Stimulated activated effector memory CD8-positive, alpha-beta T cell treated with anti-CD3 and anti-CD28 coated beads, Interleukin-12 subunit alpha, Interleukin-12 subunit beta, amount 100 ng/mL, for 72 hours (primary cell): ENCODE measurements around the gene RARS1.
A peak's percentile ranks its signal among the peaks of the same experiment; 100 is the strongest.

Experiments
- ATAC-seq: fragments of 150-1000 bp; cut with Tn5 transposase; 2 replicates; pipeline ENCODE4 v1.10.0; 2021
- DNase-seq, 2 donors: peaks; one replicate each; pipeline ENCODE4 v3.0.0; 2021 to 2022; ENCODE audit warnings: low spot score in 2 of 2
- H3K27ac Mint-ChIP-seq: one replicate; pipeline ENCODE4 v1.8.0; 2022; ENCODE audit warnings: mild to moderate bottlenecking, mixed read lengths
- H3K36me3 Mint-ChIP-seq: one replicate; pipeline ENCODE4 v1.8.0; 2022; ENCODE audit warnings: mild to moderate bottlenecking, mixed read lengths
- H3K4me1 Mint-ChIP-seq: one replicate; pipeline ENCODE4 v1.8.0; 2022; ENCODE audit warnings: mixed read lengths
- H3K4me3 Mint-ChIP-seq: one replicate; pipeline ENCODE4 v1.8.0; 2022; ENCODE audit warnings: mild to moderate bottlenecking, mixed read lengths
- H3K9me3 Mint-ChIP-seq: one replicate; pipeline ENCODE4 v1.8.0; 2022; ENCODE audit warnings: mixed read lengths

Gene RARS1

DNA sequence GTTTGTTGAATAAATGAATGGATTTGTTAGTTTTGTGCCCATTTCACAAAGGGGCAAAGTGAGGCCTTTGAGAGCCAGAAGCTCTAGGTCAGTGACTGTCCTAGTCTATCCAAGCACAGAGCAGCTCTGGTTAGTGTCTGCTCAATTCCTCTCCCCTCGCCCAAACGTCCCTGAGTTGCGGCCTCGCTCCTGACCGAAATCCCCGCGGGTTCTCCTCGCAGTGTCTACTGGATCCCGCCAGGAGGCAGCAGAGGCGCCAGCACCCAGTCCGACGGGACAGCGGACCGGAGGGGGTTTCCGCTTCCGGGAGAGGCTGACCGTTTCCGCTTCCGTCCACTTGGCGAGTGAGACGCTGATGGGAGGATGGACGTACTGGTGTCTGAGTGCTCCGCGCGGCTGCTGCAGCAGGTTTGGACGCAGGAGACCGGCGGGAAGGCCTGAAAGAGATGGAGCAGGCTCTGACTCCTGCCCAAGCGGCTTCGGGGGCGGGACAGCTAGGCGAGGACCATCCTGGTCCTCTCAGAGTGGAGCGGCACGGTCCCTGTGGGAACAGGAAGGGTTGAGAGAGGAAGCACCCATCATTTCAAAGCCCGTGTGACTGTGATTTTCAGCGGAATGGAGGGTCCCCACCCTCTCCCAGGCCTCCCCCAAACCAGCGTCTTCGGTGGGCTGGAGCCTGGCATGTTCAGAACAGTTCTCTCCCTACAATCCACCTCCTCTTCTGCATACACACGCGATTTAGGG lies at the start of gene RARS1:
RARS1 (plus strand) TSS at position 336 of the 744 bp plus-strand sequence; CDS start at position 364, 28 bp downstream.
- Mint-ChIP-seq H3K36me3 (peaks cover 52% of the 10 kb centered on the region), H3K27ac (peak within 1 kb of the TSS; percentile 96), H3K4me1 (peaks cover 42% of the 10 kb centered on the region), H3K9me3 (no peaks in the 10 kb centered on the region), H3K4me3 (peak within 1 kb of the TSS; percentile 100)
- DNase-seq (peak; percentile 74 to 93), ATAC-seq (peak; percentile 99)

DNA sequence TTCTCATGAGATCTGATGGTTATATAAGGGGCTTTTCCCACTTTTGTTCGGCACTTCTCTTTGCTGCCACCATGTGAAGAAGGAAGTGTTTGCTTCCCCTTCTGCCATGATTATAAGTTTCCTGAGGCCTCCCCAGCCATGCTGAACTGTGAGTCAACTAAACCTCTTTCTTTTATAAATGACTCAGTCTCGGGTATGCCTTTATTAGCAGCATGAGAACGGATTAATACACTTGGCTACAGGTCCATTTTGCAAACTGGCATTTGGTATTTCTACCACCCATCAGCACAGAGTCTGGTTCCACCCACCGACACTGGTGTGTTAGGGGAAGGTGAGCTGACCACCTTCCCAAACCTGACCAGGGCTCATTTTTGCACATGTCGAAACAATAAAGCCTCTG lies 47.9 kb upstream of the RARS1 start:
- no peaks in the 10 kb centered on the region for H3K9me3 Mint-ChIP-seq
- no peaks in the 10 kb centered on the region for H3K4me1 Mint-ChIP-seq
- ATAC-seq: no peak
- DNase-seq: no peak
- H3K4me3 Mint-ChIP-seq: no peak overlapping the region
- H3K27ac Mint-ChIP-seq: no peak overlapping the region
- H3K36me3 Mint-ChIP-seq: no peaks in the 10 kb centered on the region

DNA sequence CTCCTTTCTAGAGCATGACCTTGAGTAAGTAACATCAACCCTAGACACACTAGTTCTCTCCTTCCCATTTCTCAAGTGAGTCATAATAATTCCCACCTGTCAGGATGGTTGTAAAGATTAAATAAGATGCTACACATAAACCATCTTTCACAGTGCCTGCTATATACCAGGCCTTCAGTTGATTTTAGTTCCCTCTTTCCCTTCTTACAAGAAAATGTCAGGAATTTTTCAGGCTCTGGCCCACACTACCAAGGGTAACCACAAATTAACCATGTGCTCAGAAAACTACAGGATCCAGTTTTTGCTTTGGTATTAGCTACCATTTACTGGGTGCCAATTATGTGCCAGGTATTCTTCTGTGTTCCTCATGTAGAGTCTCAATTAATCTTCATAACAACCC lies 42.7 kb upstream of the RARS1 start:
- H3K36me3 Mint-ChIP-seq: no peaks in the 10 kb centered on the region
- no peak for DNase-seq
- no peaks in the 10 kb centered on the region for H3K9me3 Mint-ChIP-seq
- ATAC-seq: no peak
- no peak overlapping the region for H3K27ac Mint-ChIP-seq
- no peak overlapping the region for H3K4me3 Mint-ChIP-seq
- no peaks in the 10 kb centered on the region for H3K4me1 Mint-ChIP-seq

DNA sequence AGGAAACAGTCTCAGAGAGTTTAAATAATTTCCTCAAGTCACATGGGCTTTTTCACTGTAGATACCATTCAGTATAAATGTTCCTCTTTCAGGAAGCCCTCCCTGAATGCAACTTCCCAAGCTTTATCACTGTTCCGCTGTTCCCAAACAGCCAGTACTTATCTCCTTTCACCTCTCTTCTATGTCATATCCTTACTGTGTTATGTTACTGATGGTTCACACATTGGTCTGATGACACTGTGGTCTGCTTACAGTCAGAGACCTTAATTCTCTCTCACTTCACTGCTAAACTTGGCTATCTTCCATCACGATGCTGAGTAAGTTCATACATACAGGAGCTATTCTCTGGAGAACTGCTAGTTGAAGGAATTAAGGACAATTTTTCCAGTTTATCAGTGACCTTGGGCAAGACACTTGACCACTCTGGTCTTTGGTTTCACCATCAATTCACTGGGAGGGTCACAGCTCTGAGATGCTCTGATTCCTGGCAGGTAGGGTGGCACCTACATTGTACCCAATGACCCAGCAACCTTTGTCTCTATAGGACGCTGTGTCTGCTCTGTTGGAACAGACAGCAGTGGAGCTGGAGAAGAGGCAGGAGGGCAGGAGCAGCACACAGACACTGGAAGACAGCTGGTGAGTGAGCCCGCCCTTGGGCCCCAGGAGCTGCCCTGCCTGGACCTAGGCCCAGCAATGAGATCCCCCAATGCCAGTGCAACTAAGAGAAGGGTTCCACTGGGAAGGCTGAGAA lies 42.1 kb upstream of the RARS1 start:
- Mint-ChIP-seq H3K4me3 (no peak overlapping the region), H3K9me3 (no peaks in the 10 kb centered on the region), H3K36me3 (no peaks in the 10 kb centered on the region), H3K27ac (no peak overlapping the region), H3K4me1 (no peaks in the 10 kb centered on the region)
- ATAC-seq: no peak
- DNase-seq: no peak

DNA sequence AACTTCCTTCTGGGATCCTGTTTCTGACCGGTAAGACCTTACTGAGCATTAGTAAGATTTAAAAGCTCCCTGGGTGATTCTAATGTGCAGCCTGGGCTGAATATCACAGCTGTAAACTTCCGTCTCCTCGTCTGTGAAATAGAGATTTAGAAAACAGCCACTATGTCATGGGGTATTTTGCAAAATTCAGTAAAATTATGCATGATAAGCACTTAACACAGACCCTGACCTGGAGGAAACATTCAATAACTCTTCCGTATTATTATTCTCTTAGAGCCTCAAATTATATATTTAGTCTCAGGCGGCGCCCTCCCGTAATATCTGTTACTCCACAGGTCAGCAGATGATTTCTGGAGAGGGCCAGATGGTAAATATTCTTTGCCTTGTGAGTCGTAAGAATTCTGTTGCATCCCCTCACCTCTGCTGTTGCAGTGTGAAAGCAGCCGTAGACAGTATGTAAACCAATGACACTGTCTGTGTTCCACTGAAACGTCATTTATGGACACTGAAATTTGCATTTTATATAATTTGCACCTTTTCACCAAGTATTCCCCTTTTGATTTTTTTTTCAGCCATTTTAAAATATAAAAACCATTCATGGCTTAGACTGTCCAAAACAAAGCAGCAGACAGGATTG lies 39.2 kb upstream of the RARS1 start:
- Mint-ChIP-seq H3K27ac (no peak overlapping the region), H3K9me3 (no peaks in the 10 kb centered on the region), H3K4me1 (no peaks in the 10 kb centered on the region), H3K36me3 (no peaks in the 10 kb centered on the region), H3K4me3 (no peak overlapping the region)
- ATAC-seq (no peak), DNase-seq (no peak)

DNA sequence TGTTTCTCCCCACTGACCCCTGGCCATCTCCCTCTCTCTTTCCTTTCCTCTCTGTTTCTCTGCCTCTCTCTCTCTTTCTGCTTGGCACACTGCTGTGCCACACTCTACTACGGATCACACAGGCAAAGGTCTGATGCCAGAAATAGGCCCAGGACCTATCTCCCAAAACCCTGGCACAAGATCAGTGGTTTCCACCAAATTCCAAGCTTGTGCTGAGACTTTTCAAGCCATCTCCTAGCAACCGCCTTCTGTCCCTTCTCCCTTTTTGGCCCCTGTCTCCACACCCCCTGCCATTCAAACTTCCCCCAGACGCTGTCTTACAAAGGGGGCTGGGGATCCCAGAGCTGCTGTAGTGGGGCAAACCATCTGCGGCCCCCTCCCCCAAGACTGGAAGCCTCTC lies 38.5 kb upstream of the RARS1 start:
- no peak for ATAC-seq
- no peaks in the 10 kb centered on the region for H3K9me3 Mint-ChIP-seq
- no peak overlapping the region for H3K27ac Mint-ChIP-seq

DNA sequence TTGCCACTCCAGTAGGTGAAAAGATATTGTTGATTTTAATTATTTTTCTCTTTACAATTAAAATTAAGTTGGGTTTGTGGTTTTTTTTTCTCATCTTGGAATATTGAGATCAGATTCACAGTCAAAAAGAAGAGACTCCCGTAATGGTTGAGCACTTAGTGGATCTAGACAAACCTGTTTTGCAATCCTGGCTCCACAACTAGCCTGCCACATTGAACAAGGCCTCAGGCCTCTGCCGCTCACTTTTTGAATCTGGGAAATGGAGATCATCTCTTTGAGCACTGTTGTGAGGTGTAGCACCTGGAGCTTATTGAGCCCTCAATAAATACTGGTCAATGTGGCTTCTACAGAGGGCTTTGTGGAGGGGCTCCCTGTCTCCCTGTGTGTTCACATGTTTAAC lies 37.1 kb upstream of the RARS1 start:
- DNase-seq (no peak), ATAC-seq (no peak)
- H3K9me3 Mint-ChIP-seq: no peaks in the 10 kb centered on the region
- no peak overlapping the region for H3K4me3 Mint-ChIP-seq
- no peaks in the 10 kb centered on the region for H3K36me3 Mint-ChIP-seq
- H3K27ac Mint-ChIP-seq: no peak overlapping the region
- H3K4me1 Mint-ChIP-seq: no peaks in the 10 kb centered on the region

More for the DNA sequence above, 38.5 kb upstream of the RARS1 start:
- no peaks in the 10 kb centered on the region for H3K4me1 Mint-ChIP-seq
- no peaks in the 10 kb centered on the region for H3K36me3 Mint-ChIP-seq
- no peak overlapping the region for H3K4me3 Mint-ChIP-seq
- DNase-seq: no peak

DNA sequence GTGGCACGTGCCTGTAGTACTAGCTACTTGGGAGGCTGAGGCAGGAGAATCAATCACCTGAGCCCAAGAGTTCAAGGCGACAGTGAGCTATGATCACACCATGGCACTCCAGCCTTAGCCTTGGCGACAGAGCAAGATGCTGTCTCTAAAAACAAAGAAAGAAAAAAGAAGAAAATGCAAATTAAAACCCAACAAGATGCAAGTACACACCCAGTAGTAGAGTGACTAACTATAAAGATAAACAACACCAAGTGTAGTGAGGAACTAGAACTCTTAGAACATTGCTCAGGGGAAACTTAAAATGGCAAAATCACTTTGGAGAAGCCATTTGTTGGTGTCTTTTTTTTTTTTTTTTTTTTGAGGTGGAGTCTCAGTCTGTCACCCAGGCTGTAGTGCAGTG lies 34.7 kb upstream of the RARS1 start:
- H3K4me1 Mint-ChIP-seq: no peaks in the 10 kb centered on the region
- no peaks in the 10 kb centered on the region for H3K9me3 Mint-ChIP-seq
- no peaks in the 10 kb centered on the region for H3K36me3 Mint-ChIP-seq
- no peak for DNase-seq
- H3K27ac Mint-ChIP-seq: no peak overlapping the region
- no peak for ATAC-seq
- no peak overlapping the region for H3K4me3 Mint-ChIP-seq

DNA sequence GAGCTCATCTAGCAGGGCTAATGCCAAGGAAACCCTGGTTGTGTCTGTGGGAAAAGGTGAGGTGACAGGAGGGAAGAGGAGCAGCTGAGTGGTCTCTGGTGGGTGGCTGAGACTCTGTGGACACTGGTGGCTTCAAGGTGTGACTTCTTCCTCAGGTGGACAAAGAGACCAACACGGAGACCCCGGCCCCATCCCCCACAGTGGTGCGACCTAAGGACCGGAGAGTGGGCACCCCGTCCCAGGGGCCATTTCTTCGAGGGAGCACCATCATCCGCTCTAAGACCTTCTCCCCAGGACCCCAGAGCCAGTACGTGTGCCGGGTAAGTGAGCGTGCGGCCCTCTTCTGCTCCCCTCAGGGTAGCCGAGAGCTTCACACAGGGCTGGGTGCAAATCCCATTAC lies 31.1 kb upstream of the RARS1 start:
- H3K4me1 Mint-ChIP-seq: no peaks in the 10 kb centered on the region
- ATAC-seq (peak; percentile 22), DNase-seq (no peak)
- H3K27ac Mint-ChIP-seq: no peak overlapping the region
- H3K36me3 Mint-ChIP-seq: no peaks in the 10 kb centered on the region
- no peak overlapping the region for H3K4me3 Mint-ChIP-seq
- peaks cover 3% of the 10 kb centered on the region for H3K9me3 Mint-ChIP-seq

DNA sequence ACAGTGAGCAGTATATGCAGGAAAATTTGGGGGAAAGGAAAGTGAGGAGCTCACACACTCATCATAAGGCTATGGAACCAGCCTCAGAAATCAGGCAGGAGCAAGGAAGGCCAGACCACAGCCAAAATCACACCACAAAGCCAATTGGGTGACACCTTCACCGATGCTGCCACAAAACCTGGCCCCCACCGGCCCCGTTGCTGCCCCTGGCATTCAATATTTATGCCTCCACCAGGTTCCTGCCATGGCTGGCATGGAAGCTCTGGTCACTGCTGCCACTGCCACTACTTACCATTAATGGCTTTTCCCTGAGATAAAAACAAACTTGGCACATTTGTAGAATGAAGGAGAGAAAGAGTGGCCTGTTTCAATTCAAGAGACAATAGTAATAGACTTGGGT lies 28.7 kb upstream of the RARS1 start:
- Mint-ChIP-seq H3K9me3 (peaks cover 3% of the 10 kb centered on the region), H3K36me3 (no peaks in the 10 kb centered on the region), H3K27ac (no peak overlapping the region), H3K4me1 (no peaks in the 10 kb centered on the region), H3K4me3 (no peak overlapping the region)
- ATAC-seq (no peak), DNase-seq (no peak)

DNA sequence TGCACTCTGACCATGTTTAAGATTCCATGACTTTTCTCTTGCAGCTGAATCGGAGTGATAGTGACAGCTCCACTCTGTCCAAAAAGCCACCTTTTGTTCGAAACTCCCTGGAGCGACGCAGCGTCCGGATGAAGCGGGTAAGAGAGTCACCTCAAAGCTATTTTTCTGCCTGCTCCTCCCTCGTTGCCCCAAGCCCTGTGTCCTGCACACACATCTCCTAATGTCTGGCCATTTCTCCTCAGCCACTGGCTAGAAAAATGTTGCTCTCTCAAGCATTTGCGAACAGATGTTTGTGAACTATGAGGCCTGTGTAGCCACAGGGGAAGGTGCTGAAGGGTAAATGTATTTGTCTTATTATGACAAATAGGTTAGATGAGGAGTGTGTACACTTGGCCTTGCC lies 25.7 kb upstream of the RARS1 start:
- ATAC-seq: no peak
- no peak overlapping the region for H3K27ac Mint-ChIP-seq
- H3K4me1 Mint-ChIP-seq: peaks cover 11% of the 10 kb centered on the region
- no peak overlapping the region for H3K4me3 Mint-ChIP-seq
- peaks cover 3% of the 10 kb centered on the region for H3K9me3 Mint-ChIP-seq
- no peaks in the 10 kb centered on the region for H3K36me3 Mint-ChIP-seq
- DNase-seq: no peak

DNA sequence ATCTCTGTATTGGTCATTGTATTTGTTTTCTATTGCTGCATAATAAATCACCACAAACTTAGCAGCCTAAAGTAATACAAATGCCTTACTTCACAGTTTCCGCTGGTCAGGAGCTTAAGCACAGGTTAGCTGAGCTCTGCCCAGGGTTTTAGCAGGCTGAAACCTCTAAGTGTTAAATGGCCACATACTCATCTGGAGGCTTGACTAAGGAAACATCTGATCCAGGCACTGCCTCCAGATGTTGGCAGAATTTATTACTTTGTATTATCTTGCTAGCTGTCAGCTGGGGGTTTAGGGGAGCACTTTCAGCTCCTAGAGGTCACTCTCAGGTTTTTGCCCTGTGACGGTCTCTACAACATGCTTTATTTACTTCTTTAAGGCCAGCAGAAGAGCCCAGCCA lies 23.2 kb upstream of the RARS1 start:
- Mint-ChIP-seq H3K4me1 (peaks cover 11% of the 10 kb centered on the region), H3K27ac (no peak overlapping the region), H3K9me3 (peaks cover 3% of the 10 kb centered on the region), H3K36me3 (no peaks in the 10 kb centered on the region), H3K4me3 (no peak overlapping the region)
- DNase-seq (no peak), ATAC-seq (no peak)

DNA sequence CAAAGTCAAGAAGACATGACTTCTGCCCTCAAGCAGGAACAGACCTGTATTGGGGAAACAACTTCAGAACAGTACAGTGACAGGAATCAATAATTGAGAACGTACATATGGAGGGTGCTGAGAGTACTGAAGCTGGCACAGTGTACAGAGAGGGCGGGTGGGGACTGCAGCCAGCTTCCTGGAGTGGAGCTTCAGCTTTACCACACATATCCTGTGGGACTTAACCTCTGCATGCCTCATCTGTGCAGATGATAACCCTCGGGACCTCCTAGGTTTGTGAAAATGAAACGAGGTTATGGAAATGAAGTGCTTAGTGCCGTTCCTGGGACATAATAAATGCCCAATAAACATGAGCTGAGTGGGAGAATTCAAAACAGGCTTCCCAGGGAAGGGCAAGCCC lies 22.1 kb upstream of the RARS1 start:
- no peak overlapping the region for H3K27ac Mint-ChIP-seq
- DNase-seq: no peak
- H3K4me3 Mint-ChIP-seq: no peak overlapping the region
- peaks cover 11% of the 10 kb centered on the region for H3K4me1 Mint-ChIP-seq
- no peaks in the 10 kb centered on the region for H3K36me3 Mint-ChIP-seq
- no peaks in the 10 kb centered on the region for H3K9me3 Mint-ChIP-seq
- no peak for ATAC-seq

DNA sequence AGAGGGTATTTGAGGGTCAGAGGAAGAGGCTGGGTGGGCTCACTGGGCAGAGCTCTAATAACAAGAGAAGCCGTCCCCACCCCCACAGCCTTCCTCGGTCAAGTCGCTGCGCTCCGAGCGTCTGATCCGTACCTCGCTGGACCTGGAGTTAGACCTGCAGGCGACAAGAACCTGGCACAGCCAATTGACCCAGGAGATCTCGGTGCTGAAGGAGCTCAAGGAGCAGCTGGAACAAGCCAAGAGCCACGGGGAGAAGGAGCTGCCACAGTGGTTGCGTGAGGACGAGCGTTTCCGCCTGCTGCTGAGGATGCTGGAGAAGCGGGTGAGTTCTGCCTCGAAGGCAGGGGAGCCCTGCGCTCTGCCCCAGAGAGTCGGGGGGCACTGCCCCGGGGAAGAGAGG lies 21.6 kb upstream of the RARS1 start:
- ATAC-seq (no peak), DNase-seq (no peak)
- H3K27ac Mint-ChIP-seq: no peak overlapping the region
- no peaks in the 10 kb centered on the region for H3K9me3 Mint-ChIP-seq
- peaks cover 11% of the 10 kb centered on the region for H3K4me1 Mint-ChIP-seq
- H3K4me3 Mint-ChIP-seq: no peak overlapping the region
- no peaks in the 10 kb centered on the region for H3K36me3 Mint-ChIP-seq

DNA sequence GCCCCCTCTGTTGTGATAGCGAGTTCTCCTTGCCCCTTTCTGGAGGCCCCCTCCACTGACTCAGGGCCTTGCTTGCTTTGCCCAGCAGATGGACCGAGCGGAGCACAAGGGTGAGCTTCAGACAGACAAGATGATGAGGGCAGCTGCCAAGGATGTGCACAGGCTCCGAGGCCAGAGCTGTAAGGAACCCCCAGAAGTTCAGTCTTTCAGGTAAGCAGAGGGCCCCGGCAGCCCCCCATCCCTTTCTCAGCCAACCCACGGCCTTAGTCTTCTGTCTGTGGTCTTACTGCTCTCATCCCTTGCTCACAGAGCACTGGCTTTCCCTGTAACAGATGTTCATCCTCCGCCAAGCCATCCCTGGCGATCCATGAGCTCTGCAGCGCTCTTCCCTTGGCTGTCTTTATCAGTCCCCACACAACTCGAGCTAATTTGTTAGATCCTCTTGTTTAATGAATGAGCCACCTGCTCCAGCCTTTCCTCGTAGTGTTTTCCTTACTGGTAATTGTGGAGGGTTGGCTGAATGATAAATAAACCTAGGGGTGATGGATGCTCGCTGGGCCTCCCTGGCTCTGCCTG lies 18.4 kb upstream of the RARS1 start:
- DNase-seq (no peak), ATAC-seq (no peak)
- no peaks in the 10 kb centered on the region for H3K9me3 Mint-ChIP-seq
- H3K36me3 Mint-ChIP-seq: no peaks in the 10 kb centered on the region
- H3K4me1 Mint-ChIP-seq: peaks cover 11% of the 10 kb centered on the region
- H3K4me3 Mint-ChIP-seq: no peak overlapping the region
- no peak overlapping the region for H3K27ac Mint-ChIP-seq
